HG02981 (cell line): ENCODE results near the gene OLFML2A.

Experiments used
- ATAC-seq: cut with Tn5 transposase; IDR thresholded peaks from one replicate; pipeline ENCODE4 v1.9.1; 2021; ENCODE audit warnings: mild to moderate bottlenecking, moderate library complexity; ENCODE audit not compliant: unreplicated experiment

The OLFML2A gene

DNA sequence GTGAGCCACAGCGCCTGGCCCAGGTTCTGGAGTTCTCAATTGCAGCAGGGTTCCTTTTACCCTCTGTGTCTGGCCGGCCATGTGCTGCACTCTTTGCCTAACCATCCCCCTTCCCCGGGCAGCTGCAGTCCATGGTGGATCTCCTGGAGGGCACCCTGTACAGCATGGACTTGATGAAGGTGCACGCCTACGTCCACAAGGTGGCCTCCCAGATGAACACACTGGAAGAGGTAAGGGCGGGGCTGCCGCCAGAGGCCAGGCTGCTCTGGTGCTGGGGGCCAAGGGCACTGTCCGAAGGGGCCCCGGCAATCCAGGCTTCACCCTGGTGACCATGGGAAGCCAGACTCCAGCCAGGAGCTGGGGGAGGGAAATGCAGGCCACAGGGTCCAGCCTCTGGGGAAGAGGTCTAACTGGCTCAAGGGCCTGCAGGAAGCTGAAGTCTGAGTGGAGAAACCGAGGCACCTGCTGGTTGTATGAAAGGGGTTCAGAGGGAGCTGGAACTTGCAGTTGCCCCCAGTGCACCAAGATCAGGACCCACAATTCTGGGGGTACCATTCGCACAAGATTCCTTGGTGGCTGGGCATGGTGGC is 18.1 kb downstream of the OLFML2A start:
- no peak for ATAC-seq

DNA sequence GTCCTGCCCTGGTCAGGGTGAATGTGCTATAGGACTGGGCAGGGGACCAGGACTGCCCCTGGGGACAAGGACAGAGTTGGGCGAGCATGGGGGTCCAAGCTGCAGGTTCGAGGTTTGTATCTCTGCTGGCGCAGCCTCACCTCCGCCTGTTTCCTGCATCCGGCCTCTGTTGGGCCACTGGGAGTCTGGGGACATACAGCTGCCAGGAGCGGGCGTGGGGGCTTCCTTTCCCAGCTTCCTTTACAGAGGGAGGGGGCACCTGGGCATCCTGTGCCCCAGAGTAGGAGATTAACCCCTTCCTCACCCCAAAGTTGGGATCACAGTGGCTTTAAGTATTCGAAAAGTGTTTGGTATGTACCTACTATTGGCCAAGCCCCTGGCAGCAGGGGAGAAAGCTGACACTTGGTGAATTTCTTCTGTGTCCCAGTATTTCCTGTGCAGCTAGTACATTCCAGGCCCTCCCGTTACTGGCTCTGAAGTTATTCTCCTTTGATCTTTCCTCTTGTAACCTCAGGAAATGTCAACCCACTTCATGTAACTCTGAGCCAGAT is 19.0 kb downstream of the OLFML2A start:
- ATAC-seq: no peak

DNA sequence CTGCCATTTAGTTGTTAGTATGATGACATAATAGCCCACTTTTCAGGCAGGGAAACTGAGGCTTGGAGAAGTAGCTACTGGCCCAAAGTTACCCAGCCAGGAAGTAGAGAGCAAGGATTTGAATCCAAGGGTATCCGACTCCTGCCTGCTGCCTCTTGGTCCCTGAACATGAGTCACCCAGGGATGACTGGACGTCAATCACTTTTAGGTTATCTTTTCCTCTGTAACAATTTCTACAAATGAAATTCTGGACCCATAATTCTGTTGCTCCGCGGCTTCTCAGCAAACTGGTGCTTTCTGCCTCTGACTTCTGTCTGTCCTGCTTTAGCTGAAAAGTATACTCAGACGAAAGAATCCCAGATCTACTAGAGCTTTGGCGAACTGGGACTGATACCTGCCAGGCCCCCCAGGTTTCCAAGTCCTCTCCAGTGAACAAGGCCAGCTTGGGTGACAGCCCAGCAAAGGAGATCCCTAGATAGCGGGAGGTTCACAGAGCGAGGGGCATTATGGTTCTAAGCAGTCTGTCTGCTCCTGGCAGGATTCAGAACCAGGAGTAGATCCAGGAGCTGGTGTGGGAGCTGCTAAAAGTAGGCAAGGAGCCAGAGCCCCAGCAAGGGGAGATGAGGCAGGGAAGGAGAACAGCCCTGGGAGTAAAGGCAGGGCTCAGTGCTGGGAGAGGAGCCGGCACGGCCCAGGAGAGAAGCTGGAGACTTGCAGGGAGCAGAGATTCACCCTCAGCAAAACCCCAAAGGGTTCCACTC is 20.6 kb downstream of the OLFML2A start:
- ATAC-seq: no peak

DNA sequence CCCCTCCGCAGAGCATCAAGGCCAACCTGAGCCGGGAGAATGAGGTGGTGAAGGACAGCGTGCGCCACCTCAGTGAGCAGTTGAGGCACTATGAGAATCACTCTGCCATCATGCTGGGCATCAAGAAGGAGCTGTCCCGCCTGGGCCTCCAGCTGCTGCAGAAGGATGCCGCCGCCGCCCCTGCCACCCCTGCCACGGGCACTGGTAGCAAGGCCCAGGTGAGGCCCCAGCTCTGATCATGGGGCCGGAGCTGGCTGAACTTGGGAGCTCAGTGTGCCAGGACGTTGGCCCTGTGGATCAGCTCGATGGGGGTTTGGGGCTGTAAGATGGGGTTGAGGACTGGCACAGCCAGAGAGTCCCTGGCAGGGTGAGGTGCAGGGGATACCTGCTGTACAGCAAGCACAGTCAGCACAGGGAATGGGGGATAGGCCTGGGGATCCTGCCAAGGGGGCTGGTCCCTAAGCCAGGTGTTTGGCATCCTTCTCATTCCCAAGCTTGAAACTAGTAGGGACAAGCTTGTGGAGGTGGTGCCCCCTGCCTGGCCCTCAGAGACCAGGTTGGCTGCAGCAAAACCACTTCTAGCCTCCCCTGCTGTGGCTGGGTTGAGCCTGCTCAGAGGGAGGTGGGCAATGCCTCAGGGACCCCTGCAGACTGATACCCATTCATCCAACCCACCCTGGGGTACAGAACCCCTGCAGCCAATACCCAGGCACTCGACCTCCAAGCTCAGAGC is 22.5 kb downstream of the OLFML2A start:
- ATAC-seq: no peak

DNA sequence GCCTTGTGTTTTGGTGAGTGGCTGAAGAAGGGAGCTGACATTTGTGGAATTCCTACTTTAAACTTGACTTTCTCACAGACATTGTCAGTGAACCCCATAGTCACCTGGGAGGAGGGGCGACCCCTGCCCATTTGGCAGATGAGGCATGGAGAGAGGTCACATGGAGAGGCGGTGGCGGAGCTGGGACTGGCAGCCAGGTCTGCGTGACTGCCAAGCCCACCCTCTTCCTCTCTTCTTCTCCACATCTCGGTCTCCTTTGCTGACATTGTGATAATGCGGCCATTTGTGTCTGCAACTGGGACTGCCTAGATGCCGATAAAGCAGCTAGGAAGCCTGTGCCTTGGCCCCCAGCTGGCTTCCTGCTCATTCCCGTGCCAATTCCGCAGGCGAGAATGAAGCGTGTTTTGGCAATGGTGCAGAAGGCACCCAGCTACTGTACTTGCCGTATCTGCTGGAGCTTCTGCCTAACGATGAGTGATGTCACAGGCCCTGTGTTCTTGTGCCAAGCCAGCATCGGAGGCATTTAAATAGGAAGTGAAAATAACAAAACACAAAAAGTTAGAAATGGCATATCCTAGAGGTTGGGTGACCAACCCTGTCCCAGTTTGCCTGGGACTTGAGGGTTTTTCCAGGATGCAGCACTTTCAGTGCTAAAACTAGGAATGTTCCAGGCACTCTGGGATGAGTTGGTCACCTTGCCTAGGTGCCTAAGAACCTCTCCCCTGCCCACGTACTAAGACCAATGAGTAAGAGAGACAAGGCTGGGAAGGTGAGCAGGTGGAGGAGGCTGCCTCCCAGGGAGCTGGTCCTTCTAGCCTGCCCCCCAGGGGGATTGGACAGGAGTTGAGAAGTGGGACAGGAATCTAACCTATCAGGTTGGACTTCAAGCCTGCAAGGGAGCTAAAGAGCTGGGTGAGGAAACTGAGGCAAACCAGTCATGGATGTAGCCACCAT is 23.6 kb downstream of the OLFML2A start:
- no peak for ATAC-seq

DNA sequence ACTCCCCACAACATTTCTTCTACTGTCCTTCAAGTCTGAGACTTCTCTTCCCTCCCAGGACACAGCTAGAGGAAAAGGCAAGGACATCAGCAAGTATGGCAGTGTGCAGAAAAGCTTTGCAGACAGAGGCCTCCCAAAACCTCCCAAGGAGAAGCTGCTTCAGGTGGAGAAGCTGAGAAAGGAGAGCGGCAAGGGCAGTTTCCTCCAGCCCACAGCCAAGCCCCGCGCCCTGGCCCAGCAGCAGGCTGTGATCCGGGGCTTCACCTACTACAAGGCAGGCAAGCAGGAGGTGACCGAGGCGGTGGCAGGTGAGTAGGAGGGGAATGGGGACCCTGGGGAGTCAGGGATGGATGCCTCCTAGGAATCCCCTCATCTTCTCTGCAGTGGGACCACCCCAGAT is 24.4 kb downstream of the OLFML2A start:
- no peak for ATAC-seq

DNA sequence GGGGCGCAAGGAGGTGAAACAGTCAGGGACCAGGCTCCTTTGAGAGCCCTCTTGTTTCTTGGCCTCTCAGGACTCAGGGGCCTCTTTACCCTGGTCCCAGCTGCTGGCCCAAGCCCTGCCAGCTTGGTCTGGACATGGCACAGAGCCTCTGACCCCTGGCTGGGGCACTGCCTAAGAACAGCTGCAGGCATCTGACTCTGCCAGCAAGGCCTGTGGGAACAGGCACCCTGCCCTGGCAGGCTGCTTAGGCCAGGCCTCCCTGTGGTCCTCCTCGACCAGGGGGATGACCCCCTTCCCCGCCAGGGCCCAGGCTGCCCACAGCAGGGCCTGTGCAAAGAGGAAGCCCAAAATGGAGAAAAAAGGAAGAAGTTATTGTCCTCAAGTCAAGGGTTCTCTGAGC is 25.5 kb downstream of the OLFML2A start:
- ATAC-seq: no peak

DNA sequence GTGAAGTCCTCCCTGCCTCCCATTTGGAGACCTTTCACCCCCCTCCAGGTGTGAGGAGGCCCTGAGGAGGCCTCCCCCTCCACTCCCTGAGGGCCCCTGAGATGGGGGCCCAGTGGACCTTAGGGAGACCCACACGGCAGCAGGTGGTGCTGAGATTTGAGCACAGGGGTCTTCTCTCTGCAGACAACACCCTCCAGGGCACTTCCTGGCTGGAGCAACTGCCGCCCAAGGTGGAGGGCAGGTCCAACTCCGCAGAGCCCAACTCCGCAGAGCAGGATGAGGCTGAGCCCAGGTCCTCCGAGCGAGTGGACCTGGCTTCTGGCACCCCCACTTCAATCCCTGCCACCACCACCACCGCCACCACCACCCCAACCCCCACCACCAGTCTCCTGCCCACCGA is 27.0 kb downstream of the OLFML2A start:
- no peak for ATAC-seq

DNA sequence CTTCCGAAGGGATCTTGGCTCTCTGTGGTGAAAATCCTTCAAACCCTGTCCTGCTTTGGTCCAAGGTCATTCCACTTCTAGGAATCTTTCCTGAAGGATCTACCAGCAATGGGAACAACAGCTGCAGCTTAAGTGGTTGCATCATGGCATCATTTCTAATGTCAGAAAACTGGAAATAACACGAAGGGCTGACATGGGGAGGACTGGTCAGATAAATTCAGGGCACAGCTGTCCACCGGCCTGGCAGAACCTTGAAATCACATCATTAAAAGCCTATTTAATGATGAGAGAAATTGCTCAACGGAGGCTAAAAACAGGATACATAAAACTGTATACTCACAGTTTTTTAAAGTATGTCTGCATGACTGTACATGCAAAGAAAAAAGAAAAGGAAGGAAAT is 28.3 kb downstream of the OLFML2A start:
- ATAC-seq: no peak

DNA sequence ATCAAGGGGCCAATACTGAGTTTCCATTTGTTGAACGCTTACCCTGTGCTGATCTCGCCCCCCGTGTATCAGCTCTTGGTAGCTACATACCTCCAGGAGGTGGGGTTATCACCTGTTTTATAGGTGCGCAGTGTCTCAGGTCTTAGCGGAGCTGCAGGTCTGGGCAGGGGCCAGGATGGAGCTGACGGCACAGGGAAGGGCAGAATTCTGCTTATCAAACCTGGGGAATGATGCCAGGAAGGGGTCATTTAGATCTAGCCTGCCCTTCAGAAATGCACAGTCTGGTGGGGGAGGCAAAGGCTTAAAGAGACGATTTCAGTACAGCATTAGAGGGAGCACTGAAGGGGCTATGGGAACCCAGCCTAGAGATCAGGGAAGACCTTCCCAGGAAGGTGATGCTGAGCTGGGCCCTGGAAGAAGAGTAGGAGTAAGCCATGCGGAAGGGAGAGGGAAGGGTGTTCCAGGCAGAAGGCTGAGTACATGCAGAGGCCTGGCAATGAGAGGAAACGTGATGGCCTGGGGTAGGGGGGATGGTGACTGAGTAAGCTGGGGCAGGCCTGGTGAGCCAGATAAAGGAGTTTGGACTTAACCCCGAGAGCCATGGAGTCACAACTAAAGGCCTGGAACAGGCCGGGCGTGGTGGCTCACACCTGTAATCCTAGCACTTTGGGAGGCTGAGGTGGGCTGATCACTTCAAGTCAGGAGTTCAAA is 31.5 kb downstream of the OLFML2A start:
- no peak for ATAC-seq

DNA sequence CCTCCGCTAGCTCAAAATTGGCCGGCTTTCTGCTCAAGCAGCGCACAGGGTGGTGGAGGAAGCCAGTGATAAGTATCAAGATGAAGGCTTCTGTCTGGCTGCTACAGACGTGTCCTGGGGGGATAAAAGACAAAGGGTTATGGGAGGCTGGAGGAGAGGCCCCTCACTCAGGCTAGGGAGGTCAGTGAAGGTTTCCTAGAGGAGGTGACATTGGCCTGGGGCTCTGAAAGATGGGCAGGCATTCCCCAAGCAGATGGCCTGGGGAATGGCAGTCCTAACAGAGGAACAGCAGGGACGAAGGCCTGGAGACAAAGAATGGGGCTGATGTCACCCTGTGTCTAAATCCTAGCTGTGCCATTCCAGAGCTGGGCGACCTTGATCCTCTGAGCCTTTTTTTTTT is 32.3 kb downstream of the OLFML2A start:
- no peak for ATAC-seq

DNA sequence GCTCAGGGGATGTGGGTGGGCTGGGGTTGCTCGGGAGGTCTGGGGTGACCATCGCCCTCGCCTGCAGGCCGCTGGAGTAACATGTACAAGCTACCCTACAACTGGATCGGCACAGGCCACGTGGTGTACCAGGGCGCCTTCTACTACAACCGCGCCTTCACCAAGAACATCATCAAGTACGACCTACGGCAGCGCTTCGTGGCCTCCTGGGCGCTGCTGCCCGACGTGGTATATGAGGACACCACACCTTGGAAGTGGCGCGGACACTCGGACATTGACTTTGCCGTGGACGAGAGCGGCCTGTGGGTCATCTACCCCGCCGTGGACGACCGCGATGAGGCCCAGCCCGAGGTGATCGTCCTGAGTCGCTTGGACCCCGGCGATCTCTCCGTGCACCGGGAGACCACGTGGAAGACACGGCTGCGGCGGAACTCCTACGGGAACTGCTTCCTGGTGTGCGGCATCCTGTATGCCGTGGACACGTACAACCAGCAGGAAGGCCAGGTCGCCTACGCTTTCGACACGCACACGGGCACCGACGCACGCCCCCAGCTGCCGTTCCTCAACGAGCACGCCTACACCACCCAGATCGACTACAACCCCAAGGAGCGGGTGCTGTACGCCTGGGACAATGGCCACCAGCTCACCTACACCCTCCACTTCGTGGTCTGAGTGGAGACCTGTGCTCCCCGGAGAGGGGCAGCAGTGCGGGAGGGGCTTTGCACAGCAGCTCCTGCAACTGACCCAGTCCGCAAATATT is 33.0 kb downstream of the OLFML2A start:
- no peak for ATAC-seq

DNA sequence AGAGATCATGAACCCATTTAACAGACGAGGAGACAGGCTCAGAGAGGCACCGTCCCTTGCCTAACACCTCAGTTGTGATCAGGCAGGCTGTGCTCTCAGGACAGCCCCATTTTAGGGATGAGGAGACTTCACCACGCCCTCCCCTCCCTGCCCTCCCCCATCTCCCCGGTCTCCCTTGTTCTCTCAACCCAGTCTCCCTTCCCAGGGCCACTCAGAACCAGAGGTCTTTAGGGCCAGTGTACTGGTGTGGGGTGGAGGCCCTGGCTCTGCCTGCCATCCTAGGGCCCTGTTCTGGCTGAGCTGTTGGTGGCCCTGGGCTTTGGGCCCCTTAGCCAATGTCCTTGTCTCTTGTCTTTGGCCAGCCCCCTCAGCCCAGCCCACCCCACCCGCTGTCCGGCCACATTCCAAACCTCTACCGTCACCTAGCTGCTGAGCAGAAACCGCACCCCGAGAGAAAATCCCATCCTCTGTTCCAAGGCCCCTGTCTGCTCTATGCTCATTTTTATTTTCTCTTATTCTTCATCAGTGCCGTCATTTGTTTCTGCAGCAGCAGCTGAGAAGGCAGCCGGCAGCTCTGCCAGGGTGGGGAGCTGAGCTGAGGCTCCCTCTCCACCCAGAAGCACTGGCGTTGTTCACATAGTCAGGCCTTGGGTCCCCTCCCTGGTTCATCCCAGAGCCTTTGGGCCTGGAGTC is 33.9 kb downstream of the OLFML2A start:
- ATAC-seq: no peak

DNA sequence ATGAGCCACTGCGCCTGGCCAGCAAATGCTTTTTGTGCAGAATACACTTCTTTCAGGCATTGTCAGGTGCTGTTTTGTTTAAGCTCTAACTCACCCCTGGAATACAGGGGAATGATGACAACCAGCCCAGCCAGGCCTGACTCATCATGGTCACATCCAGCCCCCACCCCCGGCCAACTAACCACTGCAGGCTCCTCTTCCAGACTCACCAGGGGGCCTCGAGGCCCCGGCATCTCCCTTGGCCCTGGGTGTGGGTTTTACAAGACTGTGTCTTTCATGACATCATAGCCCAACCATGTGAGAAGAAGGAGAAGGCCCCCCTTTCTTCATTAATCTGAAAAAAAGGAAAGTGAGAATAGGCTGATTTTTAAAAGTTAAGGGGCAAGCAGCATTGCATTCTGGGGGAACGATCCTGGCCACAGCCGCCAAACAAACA is 35.5 kb downstream of the OLFML2A start:
- ATAC-seq: no peak

DNA sequence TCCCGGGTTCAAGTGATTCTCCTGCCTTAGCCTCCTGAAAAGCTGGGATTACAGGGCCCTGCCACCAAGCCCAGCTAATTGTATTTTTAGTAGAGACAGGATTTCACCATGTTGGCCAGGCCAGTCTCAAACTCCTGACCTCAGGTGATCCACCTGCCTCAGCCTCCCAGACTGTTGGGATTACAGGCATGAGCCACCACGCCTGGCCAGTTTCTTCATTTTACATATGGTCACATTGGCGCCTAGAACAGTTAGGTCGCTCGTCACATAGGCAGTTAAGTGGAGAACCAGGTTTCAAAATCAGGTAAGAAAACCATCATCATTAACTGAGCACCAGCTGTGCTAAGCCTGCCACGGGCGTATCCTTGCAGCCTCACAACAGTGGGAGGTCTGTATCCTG is 36.1 kb downstream of the OLFML2A start:
- ATAC-seq: no peak

DNA sequence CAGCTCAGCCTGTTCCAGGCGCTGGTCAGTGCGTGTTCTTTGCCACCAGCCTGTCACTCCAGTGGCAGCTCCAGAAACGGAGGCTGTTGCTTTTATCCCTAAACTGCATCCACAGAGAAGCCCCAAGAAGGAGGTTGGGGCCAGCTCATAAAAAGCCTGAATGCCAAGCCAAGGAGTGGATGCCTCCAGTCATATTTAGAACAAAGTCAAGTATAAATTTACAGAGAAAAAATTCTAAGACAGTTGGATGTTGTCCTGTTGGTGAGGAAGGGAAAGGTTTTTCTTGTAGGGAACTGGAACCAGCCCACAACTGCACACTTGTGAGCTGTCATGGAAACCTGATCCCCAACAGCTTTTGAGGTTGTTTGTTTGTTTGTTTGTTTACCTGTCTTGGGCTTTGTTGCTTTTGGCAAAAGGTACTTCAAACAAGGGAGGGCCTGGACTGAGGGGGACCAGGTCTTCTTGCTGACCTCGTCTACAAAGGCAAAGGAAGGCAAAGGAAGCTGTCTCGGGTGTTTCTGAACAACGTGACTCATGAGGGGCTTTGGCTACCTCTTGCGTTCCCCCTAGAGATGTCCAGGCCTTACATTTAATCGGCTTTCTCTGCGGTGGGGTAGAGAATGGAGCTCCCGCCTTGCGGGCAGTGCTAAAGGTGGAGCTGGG is 36.7 kb downstream of the OLFML2A start:
- no peak for ATAC-seq

DNA sequence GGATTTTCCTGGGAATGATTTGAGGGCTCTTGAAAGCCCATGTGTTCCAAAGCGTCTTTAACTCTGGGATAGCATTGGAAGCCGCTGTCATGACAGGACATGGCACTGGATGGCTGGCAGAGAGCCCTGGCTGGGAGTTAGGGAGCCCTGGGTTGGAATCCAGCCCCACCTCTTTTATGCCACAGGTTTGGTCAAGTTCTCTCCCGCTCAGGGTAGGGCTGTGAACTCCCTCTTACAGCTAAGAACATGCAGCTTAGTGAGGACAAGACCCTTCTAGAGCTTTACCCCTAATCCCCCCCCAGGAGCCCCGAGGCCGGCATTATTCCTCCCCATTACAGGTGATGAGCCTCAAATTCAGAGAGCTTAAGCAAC is 37.2 kb downstream of the OLFML2A start:
- no peak for ATAC-seq

DNA sequence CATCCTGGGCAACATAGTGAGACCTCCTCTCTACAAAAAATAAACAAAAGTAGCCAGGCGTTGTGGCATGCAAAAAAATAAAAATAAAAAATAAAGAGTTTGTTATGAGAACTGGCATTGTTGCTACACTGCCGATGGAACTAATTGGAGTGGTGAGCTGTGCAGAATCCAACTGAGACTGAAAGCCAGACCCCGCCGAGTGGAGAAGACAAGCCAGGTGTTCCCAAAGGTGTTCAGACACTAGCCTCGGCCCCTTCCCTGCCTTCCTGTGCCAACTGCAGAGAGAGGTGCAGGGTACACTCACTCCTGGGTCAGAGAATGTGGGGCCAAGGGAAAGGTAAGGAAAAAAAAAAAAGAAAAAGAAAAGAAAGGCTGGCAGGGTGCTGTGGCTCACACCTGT is 38.7 kb downstream of the OLFML2A start:
- no peak for ATAC-seq
